ENCODE measurements around the gene TAF4B. TPM values are rescaled to one million over a fixed set of nuclear protein-coding genes. Genes with fewer than 3 reads are reported as not detected.
"Not testable (repeated sequence)": the region's sequence is repeated elsewhere in the genome, so short reads cannot be mapped to it uniquely, and the experiment has no call there.

The TAF4B gene
- total RNA-seq, 4 donors from 2014 or later = 1.9 to 38.0 (median 6.5) TPM

DNA sequence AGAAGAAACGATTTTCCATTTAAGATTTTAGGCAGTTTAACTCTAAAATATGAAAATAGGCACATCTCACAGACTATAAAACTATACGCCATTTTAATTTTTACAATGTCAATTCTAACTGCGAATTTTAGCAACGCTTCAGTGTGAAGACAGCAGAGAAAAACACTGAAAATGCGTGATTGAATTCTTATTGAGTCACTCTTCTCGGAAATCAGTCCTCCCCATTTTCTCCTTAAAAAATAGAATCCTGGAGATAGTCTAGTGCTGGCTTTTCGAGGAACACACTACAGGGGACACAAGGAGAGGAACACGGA lies 373 bp upstream of the TAF4B start:
- no peak for DNase-seq
- Histone ChIP-seq H3K4me3 (peak overlapping the region; percentile 66 to 86 (median 74)), H3K27me3 (no peaks in the 10 kb centered on the region), H3K4me1 (peaks cover 0 to 6% (median 2%) of the 10 kb centered on the region in 4 donors), H3K36me3 (no peaks in the 10 kb centered on the region), H3K27ac (peak overlapping the region; percentile 53 to 92 (median 58)), H3K9me3 (no peaks in the 10 kb centered on the region)
- TF ChIP-seq, protein P1, sequence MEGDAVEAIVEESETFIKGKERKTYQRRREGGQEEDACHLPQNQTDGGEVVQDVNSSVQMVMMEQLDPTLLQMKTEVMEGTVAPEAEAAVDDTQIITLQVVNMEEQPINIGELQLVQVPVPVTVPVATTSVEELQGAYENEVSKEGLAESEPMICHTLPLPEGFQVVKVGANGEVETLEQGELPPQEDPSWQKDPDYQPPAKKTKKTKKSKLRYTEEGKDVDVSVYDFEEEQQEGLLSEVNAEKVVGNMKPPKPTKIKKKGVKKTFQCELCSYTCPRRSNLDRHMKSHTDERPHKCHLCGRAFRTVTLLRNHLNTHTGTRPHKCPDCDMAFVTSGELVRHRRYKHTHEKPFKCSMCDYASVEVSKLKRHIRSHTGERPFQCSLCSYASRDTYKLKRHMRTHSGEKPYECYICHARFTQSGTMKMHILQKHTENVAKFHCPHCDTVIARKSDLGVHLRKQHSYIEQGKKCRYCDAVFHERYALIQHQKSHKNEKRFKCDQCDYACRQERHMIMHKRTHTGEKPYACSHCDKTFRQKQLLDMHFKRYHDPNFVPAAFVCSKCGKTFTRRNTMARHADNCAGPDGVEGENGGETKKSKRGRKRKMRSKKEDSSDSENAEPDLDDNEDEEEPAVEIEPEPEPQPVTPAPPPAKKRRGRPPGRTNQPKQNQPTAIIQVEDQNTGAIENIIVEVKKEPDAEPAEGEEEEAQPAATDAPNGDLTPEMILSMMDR (IDR thresholded peaks at IDR 0.05) = no peak
- no peak for TF ChIP-seq POLR2A (IDR thresholded peaks at IDR 0.05)

GRCh38 chr18:26227051-26227670 lies 916 bp downstream of the TAF4B start:
- DNase-seq = peak in 1 of 3 donors; percentile 25
- Histone ChIP-seq H3K27ac (peak overlapping the region; percentile 53 to 92 (median 58)), H3K4me3 (peak overlapping the region; percentile 66 to 86 (median 74))

GRCh38 chr18:26228562-26229260 lies 2.5 kb downstream of the TAF4B start:
- Histone ChIP-seq H3K4me3 (no peak overlapping the region), H3K4me1 (peaks cover 0 to 6% (median 2%) of the 10 kb centered on the region in 4 donors), H3K27me3 (no peaks in the 10 kb centered on the region), H3K36me3 (no peaks in the 10 kb centered on the region), H3K9me3 (no peaks in the 10 kb centered on the region), H3K27ac (no peak overlapping the region)
- TF ChIP-seq, protein P1 (IDR thresholded peaks at IDR 0.05) = no peak
- TF ChIP-seq POLR2A (IDR thresholded peaks at IDR 0.05) = no peak
- DNase-seq = no peak

More at GRCh38 chr18:26227051-26227670, 916 bp downstream of the TAF4B start:
- Histone ChIP-seq H3K9me3 (no peaks in the 10 kb centered on the region), H3K4me1 (peaks cover 0 to 6% (median 2%) of the 10 kb centered on the region in 4 donors), H3K36me3 (no peaks in the 10 kb centered on the region), H3K27me3 (no peaks in the 10 kb centered on the region)
- no peak for TF ChIP-seq POLR2A (IDR thresholded peaks at IDR 0.05)
- TF ChIP-seq, protein P1 (IDR thresholded peaks at IDR 0.05) = no peak

GRCh38 chr18:26230497-26230896 lies 4.3 kb downstream of the TAF4B start:
- Histone ChIP-seq H3K9me3 (no peaks in the 10 kb centered on the region), H3K4me1 (peaks cover 0 to 6% (median 2%) of the 10 kb centered on the region in 4 donors), H3K27me3 (no peaks in the 10 kb centered on the region), H3K36me3 (no peaks in the 10 kb centered on the region), H3K27ac (no peak overlapping the region), H3K4me3 (no peak overlapping the region)
- DNase-seq = no peak
- TF ChIP-seq, protein P1 (IDR thresholded peaks at IDR 0.05) = no peak
- no peak for TF ChIP-seq POLR2A (IDR thresholded peaks at IDR 0.05)

DNA sequence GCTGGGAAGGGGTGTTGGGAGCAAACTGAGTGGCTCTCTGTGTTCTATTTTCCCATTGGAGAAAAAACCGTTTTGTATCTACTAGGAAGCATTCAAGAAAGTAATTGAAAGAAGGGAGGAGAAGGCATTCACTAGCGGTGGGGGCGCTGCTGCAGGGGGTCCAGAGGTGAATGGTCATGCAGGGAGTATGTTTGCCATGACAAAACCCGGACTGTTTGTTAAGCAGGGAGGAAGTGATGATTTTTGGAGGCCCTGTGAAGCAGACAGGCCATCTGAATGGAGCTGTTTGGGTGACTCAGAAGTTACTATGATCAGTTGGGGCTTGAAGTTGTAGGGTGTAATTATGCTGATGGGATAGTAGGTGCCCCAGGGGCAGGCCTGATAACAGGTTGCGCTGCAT lies 7.0 kb downstream of the TAF4B start:
- Histone ChIP-seq H3K9me3 (no peaks in the 10 kb centered on the region), H3K27me3 (no peaks in the 10 kb centered on the region), H3K27ac (no peak overlapping the region)

DNA sequence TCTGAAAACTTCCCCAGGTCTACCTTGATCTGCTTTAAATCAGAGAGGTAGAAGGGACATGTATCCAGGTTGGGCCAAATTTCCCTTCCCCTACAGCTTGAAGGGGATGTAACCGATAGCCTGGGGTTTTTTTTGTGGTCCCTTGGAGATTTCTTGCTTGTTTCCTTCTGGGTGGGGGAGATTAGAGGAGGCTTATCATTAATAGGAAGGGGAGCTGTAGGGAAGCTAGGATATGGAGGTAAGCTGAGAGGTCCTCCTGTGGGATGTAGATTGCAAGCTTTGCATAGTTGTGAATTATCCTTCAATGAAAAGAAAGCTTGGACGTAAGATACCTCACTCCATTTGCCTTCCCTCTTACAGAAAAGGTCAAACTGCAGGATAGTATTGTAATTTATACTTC lies 11.1 kb downstream of the TAF4B start:
- not testable (repeated sequence) for H3K4me1 ChIP-seq, H3K36me3 ChIP-seq, H3K27me3 ChIP-seq, H3K9me3 ChIP-seq, DNase-seq, H3K4me3 ChIP-seq, H3K27ac ChIP-seq

More for the DNA sequence above, 7.0 kb downstream of the TAF4B start:
- no peak for DNase-seq
- no peaks in the 10 kb centered on the region for H3K4me1 ChIP-seq
- no peak for TF ChIP-seq POLR2A (IDR thresholded peaks at IDR 0.05)
- TF ChIP-seq, protein P1 (IDR thresholded peaks at IDR 0.05) = no peak
- H3K36me3 ChIP-seq = no peaks in the 10 kb centered on the region
- no peak overlapping the region for H3K4me3 ChIP-seq

DNA sequence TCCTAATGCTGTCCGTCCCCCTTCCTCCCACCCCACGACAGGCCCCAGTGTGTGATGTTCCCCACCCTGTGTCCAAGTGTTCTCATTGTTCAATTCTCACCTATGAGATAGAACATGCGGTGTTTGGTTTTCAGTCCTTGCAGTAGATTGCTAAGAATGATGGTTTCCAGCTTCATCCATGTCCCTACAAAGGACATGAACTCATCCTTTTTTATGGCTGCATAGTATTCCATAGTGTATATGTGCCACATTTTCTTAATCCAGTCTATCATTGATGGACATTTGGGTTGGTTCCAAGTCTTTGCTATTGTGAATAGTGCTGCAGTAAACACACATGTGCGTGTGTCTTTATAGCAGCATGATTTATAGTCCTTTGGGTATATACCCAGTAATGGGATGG lies 12.5 kb downstream of the TAF4B start:
- H3K36me3 ChIP-seq, DNase-seq, H3K27ac ChIP-seq, H3K27me3 ChIP-seq, H3K4me1 ChIP-seq, H3K4me3 ChIP-seq, H3K9me3 ChIP-seq: not testable (repeated sequence)

DNA sequence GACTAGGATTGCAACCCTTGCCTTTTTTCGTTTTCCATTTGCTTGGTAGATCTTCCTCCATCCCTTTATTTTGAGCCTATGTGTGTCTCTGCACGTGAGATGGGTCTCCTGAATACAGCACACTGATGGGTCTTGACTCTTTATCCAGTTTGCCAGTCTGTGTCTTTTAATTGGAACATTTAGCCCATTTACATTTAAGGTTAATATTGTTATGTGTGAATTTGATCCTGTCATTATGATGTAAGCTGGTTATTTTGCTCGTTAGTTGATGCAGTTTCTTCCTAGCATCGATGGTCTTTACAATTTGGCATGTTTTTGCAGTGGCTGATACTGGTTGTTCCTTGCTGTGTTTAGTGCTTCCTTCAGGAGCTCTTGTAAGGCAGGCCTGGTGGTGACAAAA lies 16.1 kb downstream of the TAF4B start:
- not testable (repeated sequence) for H3K27me3 ChIP-seq, H3K4me1 ChIP-seq, H3K36me3 ChIP-seq, H3K27ac ChIP-seq, H3K9me3 ChIP-seq, DNase-seq, H3K4me3 ChIP-seq

- H3K27me3 ChIP-seq, H3K36me3 ChIP-seq, DNase-seq, H3K9me3 ChIP-seq, H3K27ac ChIP-seq, H3K4me3 ChIP-seq, H3K4me1 ChIP-seq: not testable (repeated sequence)
These were observed 19.2 kb downstream of the TAF4B start for GRCh38 chr18:26245434-26245833.

Data from Peyer's patch (tissue), 4 donors.